Measurements from ENCODE around the gene FRMD4B.

DNA sequence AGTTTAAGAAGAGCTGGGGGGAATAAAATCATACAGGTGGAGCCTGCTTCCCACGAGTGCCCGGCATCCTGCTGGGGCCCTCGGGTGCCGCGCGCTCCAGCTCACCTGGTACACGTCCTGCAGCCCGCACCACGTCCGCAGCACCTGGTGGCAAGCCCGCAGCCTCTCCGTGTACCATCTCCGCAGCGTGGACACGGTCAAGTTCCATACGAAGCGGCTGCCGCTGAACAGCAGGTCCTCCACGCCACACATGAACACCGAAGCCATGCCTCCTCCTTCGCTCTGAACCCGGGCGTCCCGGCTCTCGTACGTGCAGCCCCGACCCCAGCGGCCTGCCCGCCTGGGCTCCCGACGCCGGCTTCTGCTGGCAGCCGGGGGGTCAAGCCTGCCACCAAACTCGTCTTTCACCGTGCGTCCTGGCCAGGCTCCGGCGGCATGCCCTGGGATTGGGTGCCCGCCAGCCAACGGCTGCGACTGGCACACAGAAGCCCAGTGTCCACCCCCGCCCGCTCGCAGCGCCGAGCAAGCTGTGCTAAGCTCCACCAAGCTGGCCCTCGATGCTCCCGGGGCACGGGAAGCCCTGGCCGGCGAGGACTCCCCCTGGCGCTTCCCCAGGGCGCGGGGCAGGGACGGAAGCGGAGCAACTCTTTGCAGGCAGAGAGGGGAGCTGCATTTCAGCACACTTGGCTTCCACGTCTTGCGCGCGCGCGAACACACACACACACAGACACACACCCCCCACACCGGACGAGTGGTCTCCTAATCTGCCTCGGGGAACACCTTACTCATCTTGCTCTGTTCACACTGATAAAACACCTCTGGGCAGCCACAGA is at the start of gene FRMD4B:
- TF ChIP-seq, protein P1, sequence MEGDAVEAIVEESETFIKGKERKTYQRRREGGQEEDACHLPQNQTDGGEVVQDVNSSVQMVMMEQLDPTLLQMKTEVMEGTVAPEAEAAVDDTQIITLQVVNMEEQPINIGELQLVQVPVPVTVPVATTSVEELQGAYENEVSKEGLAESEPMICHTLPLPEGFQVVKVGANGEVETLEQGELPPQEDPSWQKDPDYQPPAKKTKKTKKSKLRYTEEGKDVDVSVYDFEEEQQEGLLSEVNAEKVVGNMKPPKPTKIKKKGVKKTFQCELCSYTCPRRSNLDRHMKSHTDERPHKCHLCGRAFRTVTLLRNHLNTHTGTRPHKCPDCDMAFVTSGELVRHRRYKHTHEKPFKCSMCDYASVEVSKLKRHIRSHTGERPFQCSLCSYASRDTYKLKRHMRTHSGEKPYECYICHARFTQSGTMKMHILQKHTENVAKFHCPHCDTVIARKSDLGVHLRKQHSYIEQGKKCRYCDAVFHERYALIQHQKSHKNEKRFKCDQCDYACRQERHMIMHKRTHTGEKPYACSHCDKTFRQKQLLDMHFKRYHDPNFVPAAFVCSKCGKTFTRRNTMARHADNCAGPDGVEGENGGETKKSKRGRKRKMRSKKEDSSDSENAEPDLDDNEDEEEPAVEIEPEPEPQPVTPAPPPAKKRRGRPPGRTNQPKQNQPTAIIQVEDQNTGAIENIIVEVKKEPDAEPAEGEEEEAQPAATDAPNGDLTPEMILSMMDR (IDR thresholded peaks at IDR 0.05; ENCODE audit: borderline replicate concordance, extremely low read depth, low read length, poor library complexity, severe bottlenecking), result peak; percentile 64
- TF ChIP-seq EZH2 (IDR thresholded peaks at IDR 0.05; ENCODE audit: borderline replicate concordance, low read depth, low read length, severe bottlenecking), result no peak

Measured in DND-41 (cell line).